ENCODE data around the gene TLR6.

TLR6 gene, protein sequence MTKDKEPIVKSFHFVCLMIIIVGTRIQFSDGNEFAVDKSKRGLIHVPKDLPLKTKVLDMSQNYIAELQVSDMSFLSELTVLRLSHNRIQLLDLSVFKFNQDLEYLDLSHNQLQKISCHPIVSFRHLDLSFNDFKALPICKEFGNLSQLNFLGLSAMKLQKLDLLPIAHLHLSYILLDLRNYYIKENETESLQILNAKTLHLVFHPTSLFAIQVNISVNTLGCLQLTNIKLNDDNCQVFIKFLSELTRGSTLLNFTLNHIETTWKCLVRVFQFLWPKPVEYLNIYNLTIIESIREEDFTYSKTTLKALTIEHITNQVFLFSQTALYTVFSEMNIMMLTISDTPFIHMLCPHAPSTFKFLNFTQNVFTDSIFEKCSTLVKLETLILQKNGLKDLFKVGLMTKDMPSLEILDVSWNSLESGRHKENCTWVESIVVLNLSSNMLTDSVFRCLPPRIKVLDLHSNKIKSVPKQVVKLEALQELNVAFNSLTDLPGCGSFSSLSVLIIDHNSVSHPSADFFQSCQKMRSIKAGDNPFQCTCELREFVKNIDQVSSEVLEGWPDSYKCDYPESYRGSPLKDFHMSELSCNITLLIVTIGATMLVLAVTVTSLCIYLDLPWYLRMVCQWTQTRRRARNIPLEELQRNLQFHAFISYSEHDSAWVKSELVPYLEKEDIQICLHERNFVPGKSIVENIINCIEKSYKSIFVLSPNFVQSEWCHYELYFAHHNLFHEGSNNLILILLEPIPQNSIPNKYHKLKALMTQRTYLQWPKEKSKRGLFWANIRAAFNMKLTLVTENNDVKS

DNA sequence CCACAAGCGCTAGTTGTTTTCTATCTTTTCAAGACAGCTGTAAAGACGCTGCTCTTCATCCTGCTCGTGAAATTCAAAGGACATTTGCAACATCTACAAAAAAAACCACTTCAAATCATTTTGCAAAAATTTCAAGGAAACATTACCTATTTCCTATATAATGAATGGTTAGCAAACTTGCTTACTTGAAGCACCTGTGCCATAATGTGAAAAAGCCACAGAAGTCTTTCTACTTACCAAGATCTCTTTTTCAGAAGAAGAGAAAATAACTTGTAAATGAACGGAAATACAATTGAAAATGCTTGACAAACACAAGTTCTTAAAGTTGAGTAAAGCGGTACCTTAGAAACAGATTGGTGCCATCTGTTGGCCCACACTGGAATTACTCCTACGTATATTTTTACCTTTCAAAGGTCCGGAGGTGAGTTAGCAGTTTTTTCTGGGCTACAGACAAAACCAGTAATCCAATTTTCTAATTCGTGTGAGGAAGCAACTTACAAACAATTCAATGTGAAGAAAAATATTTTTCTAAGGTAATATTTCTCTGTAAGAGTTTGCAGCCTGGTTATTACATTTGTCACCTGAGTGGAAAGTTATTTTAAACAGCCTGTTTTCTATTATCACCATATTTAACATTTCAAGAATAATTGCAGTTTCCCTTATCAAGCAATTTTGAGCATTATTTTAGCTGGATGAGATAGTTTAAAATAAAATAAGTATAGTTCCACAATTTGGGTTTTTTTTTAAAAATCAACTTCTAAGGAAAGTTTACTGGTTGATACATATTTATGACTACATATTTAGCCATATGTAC, at the start of gene TLR6:
TLR6 (minus strand) TSS at position 294 of the 814 bp plus-strand sequence. CDS start 27,344 bp downstream, outside the sequence.
- peak; percentile 87 for FAIRE-seq

DNA sequence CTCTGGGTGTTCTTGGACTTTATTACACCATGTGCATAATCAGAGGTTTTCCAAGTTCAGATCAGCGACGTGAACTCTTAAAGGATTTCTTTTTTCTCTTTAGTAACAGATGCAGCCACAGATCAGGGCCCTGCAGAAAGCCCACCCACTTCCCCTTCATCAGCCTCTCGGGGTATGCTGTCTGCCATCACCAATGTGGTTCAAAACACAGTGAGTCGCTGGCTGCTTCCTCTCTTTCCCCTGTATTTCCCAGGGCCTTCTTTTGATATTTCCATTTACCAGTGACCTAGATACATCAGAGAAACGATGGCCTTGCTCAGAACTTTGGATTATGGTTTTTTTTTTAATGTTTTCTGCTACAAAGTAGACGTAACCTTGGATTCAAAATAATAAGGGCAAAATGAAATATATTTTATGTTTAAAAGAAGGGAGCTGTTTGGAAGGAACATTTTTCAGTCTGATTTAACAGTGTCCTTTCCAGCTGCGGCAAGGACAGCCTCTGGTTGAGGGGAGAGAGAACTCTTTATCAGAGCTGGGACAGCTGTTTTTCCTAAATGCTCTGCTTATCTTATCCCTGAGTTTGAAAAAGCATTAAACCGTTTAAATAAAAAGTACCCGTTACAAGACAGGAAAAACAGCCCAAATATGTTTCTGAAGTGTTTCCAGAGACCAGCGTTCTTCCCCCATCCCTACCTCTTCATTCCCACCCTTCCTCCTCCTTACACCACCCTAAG, 49.2 kb upstream of the TLR6 start:
- FAIRE-seq: no peak

DNA sequence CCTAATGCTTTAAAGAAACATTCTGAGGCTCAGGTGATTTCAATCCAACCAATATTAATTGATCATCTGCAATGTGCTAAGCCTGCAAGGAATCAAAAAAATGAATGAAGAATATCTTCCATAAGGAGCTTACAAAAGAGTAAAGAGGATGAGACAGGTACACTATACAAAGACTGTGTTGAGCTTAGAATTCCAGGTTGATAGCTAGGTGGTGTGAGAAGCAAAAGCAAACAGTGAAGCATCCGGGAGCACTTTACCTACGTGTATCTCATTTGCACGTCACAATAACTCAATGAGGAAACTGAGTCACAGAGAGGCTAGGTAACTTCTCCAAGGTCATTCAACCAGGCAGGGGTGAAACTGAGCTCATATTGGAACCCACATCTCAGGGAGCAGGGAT, 48.1 kb upstream of the TLR6 start:
- FAIRE-seq: no peak

DNA sequence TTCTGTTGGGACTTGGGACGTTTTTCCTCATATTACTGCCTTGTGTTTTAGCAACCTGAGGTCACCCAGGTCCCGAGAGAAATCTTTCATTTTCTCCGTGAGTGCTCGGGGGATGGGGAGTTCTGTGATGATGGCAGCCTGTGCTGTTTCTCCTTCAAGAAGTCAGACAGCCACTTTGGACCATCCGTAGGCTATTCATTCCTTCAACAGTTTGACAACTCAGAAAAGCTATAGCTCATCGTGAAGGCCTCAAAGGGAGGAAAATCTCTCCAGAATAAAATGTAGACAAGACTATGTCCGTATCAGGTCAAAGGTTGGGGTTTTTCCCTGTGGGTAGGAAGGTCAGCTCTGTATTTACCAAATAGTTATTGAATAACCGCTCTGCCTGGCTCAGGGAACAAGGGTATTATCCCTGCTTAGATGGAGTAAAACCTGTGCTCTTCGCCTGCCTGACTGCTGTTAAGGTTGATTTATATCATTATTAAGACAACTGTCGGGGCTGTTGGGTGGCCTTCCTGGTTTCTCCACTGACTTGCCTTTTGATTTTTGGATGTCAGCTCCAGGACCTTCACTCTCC, 47.6 kb upstream of the TLR6 start:
- FAIRE-seq: no peak

- peak; percentile 81 for FAIRE-seq
These were observed 46.1 kb upstream of the TLR6 start for GRCh38 chr4:38902695-38903094.

DNA sequence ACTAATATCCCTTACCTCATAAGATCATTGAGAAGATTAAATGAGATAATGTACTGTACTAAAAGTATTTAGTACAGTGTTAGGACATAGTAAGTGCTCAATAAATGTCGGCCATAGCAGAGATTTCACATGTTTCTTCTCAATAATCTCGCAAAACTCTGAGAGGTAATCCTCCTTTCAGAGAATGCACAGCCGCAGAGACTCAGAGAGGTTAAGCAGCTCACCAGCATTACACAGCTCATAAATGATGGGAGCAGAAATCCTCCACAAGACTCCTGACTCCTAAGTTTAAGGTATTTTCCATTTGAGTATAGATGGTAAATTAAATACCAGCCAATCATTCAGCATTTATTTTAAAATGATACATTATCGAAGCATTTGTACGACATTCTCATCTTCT, 45.6 kb upstream of the TLR6 start:
- no peak for FAIRE-seq

DNA sequence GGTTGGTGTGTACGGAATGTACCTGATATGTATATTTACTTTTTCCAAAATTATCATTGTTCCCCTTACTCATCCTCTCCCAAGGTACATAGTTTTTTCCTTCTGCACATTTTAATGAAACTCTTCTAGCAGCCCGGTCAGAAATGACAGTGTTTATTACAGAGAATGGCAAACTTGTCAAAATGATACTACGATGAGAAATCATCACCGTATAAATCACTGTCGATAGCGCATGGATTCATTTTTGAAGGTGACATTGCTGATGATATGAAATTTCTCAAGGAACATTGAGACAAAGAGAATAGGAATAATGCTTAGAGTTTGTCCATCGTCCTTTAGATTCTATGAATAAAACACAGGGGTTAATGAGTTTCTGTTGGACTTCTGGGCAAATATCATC, 41.6 kb upstream of the TLR6 start:
- FAIRE-seq: no peak

GRCh38 chr4:38896940-38897339, 40.3 kb upstream of the TLR6 start:
- no peak for FAIRE-seq

- no peak for FAIRE-seq
These were observed 37.8 kb upstream of the TLR6 start for GRCh38 chr4:38894322-38894982.

DNA sequence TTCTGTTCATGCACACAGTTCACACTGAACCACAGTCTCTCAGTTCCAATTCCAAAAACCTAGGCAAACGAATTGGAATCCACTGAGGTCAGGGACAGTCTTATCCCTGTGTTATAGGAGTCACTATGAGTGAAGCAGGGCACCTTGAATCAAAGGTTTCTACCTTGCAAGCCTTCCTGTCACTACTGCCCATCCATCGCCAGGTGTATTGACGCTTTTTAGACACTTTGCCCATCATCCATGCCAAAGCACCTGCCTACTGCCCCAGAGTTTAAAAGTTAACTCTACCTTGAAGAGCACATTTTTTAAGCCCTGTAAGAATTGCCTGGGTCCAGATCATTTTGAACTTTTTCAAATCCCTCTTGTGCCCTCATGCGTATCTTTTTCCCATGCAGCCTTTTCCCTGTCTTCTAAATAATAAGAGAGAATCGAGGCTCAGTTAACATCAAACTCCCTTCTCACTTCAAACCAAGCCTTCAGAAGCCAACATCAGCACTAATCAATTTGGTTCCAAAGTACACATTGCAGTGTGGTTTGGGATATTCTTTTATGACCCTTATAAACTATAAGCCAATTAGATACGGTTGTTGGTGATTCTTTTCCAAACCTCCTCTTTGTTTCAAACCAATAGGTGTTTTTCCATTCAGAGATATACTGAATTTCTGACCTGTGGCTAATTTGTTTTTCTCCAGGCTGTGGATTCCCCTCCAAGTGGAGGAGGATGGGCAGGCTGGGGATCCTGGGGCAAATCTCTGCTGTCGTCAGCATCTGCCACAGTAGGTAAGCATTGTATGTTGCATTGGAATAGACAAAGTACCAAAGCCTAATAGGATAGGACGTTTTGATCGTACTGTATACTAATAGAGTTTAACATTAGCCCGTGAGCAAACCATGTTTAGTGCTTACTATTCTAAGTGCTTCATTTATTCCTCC, 34.7 kb upstream of the TLR6 start:
- no peak for FAIRE-seq

DNA sequence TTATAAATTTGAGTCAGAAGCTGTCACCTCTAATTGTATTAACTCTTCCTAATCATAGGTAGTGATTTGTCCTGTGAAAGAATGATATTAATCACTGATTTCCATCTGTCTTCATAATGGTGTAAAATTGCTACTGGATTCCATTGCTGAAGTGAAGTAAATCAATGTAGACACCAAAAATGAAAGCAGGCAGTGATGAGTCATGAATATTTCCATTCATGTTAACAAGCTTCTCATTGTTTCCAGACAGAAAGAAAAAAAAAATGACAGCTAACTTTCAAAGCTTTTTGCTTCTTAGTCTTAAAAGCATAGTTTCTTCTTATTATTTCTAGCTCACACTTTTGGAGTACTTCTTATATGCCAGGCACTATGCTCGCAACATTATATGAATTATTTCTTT, 32.5 kb upstream of the TLR6 start:
- no peak for FAIRE-seq

GRCh38 chr4:38884254-38884653, 27.6 kb upstream of the TLR6 start:
- FAIRE-seq: no peak

GRCh38 chr4:38876636-38877035, 20.0 kb upstream of the TLR6 start:
- FAIRE-seq: no peak

DNA sequence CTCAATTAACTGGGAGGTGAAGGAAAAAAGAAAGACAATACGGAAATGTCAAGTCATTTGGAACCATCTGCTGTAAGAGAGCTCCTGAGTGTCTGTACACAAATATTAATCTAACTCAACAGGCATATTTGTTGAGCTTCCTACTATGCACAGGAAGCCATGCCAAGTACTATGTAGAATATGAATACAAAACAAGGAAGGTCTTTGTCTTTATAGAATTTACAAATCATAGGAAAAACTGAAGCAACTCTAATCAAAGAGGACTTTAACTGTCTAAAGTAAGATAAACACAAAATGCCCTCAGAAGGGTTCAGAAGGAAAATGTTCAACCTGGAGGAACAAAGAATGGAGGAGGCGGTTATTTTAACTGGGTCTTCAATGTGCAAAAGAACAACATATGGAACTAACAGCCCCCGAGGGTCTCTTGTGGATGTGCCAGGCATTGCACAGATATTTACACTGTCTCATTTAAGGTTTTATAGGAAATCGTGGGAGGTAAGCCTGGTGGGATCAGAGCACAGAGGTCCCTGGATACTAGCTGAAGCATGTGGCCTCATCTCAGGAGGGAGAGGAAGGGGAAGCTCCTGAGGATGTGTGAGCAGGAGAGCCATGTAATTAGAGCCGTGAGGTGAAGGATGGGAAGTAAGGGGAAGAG, 16.8 kb upstream of the TLR6 start:
- no peak for FAIRE-seq

DNA sequence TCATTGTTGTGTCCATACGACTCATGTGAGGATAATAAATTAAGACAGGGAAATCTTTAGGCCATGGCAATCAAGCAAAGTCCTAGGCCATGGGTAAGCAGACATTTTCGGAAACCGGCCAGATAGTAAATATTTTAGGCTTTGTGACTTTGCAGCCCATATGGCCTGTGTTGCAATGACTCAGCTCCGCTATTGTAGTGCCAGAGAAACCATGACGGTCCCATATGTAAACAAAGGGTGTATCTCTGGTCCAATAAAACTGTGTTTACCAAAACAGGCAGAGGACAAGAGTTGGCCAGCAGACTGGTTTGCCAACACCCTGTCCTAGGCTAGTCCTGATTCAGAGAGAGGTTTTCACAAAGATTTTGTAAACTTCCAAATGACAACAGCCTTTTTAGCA, 16.0 kb upstream of the TLR6 start:
- no peak for FAIRE-seq

DNA sequence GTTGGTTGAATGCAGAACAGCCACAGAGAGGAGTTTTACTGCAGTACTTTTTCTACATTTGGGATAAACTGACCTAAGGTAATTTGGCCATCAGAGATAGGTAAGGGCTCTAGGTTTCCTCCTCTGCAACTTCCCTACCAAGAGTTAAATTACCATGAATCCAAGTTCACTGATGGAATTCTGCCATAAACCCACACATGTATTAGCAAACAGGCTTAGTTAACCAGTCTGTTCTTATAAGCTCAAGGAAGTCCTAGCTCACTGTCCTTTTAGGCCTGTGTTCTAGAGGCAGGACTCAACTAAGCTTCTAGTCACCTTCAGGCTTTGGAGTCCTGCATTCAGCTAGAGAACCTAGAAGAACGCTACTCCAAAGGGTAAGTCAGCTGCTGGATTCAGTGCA, 15.0 kb upstream of the TLR6 start:
- FAIRE-seq: no peak

GRCh38 chr4:38870098-38870808, 13.6 kb upstream of the TLR6 start:
- FAIRE-seq: no peak

DNA sequence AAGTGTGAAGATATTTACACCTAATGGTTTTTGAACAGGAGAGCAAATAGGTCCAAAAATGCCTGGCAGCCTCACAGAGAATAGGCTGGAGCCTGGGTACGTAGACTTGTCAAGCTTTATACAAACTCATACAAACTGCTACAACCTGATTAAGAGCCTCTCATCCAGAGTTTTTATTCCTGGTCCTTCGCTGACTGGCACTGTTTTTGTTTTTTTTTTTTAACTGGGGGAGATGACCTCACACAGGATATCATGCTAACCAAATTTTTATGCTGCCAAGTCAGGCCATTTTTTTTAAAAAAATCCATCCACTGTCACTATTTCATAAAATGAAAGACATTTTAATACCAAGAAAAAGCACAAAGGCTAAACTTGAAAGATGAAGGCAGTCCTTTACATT, 12.9 kb upstream of the TLR6 start:
- FAIRE-seq: no peak
